GM12878 (cell line): ENCODE data around the gene AP3B2. TPM values are rescaled to one million over a fixed set of nuclear protein-coding genes. Genes with fewer than 3 reads are reported as not detected.

Source experiments
- HDGF ChIP-seq: fragments of 450-650 bp; IDR thresholded peaks from 2 replicates; pipeline ENCODE4 v1.6.1; 2016; ENCODE audit warnings: antibody characterized with exemption
- polyA plus RNA-seq, 11 experiments: library from polyadenylated mRNA; depleted of rRNA in 4 of 11; unstranded in 6 of 11; stranded (reverse) in 5 of 11; fragments of >200 nt; fragmentation: Nextera tagmentation in 4 of 11; fragmentation: Illumina TruSeq in 1 of 11; extraction: Ambion mirVana in 4 of 11; extraction: Trizol in 1 of 11; gene quantifications; 1 replicate in 1 of 11; 2 replicates in 10 of 11; pipeline versions ENCODE4 v1.2.1 to v1.2.3, GENCODE V29; 2011 to 2016; ENCODE audit warnings: inconsistent platforms in 2 of 11, missing spikeins in 2 of 11, low read depth in 1 of 11
- total RNA-seq, 4 experiments: library from RNA; depleted of rRNA in 3 of 4; stranded (reverse); fragments of >200 nt in 3 of 4; fragmentation: Illumina TruSeq in 1 of 4; extraction: Trizol in 1 of 4; gene quantifications; 2 replicates each; pipeline versions ENCODE4 v1.2.1 to v1.2.3, GENCODE V29; 2013 to 2021
- TF ChIP-seq, protein P1 (sequence below): IDR thresholded peaks from 2 replicates; pipeline ENCODE4 v1.6.1; 2012; ENCODE audit warnings: low read length, inconsistent platforms
- TF ChIP-seq, protein P2 (sequence below): IDR thresholded peaks from 2 replicates; pipeline ENCODE4 v1.6.1; 2011; ENCODE audit warnings: borderline replicate concordance, low read depth, mild to moderate bottlenecking, moderate library complexity, mixed read lengths, low read length; ENCODE audit not compliant: insufficient read depth; ENCODE audit errors: extremely low read length
- TF ChIP-seq, protein P3 (sequence below): IDR thresholded peaks from 2 replicates; pipeline ENCODE4 v1.6.1; 2012; ENCODE audit warnings: low read depth, low read length, improper control_type of control experiment
- TF ChIP-seq, protein P4 (sequence below): IDR thresholded peaks from 2 replicates; pipeline ENCODE4 v1.6.1; 2012; ENCODE audit warnings: improper control_type of control experiment, low read depth, low read length; ENCODE audit not compliant: insufficient replicate concordance

Gene AP3B2
- total and polyA plus RNA-seq, 10 of the 15 experiments (the other 5 are each of a cell fraction or from before 2014, with no cell fraction given), result not detected

DNA sequence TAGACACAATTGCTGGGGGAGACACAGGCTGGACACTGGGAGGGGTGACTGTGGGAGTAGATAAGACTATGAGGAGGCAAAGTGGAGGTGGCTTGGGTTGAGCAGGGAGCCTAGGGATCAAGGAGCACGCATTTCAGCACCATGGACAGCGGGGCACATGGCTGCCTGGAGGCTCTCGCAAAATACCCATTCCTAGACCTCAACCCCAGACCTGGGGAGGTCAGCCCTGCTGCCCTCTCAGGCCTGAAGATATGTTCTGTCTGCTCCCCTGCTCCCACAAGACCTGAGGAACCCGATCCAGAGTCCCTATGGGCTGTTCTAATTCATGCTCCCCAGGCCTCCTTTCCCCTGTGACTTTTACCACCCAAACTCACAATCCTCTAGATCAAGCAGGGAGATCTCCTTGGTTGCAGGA, 46.5 kb downstream of the AP3B2 start (continued):
- TF ChIP-seq HDGF, result no peak
- TF ChIP-seq, protein P1, sequence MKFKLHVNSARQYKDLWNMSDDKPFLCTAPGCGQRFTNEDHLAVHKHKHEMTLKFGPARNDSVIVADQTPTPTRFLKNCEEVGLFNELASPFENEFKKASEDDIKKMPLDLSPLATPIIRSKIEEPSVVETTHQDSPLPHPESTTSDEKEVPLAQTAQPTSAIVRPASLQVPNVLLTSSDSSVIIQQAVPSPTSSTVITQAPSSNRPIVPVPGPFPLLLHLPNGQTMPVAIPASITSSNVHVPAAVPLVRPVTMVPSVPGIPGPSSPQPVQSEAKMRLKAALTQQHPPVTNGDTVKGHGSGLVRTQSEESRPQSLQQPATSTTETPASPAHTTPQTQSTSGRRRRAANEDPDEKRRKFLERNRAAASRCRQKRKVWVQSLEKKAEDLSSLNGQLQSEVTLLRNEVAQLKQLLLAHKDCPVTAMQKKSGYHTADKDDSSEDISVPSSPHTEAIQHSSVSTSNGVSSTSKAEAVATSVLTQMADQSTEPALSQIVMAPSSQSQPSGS, result no peak
- TF ChIP-seq, protein P2, sequence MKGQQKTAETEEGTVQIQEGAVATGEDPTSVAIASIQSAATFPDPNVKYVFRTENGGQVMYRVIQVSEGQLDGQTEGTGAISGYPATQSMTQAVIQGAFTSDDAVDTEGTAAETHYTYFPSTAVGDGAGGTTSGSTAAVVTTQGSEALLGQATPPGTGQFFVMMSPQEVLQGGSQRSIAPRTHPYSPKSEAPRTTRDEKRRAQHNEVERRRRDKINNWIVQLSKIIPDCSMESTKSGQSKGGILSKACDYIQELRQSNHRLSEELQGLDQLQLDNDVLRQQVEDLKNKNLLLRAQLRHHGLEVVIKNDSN, result peak; percentile 17
- TF ChIP-seq, protein P3, sequence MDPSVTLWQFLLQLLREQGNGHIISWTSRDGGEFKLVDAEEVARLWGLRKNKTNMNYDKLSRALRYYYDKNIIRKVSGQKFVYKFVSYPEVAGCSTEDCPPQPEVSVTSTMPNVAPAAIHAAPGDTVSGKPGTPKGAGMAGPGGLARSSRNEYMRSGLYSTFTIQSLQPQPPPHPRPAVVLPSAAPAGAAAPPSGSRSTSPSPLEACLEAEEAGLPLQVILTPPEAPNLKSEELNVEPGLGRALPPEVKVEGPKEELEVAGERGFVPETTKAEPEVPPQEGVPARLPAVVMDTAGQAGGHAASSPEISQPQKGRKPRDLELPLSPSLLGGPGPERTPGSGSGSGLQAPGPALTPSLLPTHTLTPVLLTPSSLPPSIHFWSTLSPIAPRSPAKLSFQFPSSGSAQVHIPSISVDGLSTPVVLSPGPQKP, result no peak
- TF ChIP-seq, protein P4, sequence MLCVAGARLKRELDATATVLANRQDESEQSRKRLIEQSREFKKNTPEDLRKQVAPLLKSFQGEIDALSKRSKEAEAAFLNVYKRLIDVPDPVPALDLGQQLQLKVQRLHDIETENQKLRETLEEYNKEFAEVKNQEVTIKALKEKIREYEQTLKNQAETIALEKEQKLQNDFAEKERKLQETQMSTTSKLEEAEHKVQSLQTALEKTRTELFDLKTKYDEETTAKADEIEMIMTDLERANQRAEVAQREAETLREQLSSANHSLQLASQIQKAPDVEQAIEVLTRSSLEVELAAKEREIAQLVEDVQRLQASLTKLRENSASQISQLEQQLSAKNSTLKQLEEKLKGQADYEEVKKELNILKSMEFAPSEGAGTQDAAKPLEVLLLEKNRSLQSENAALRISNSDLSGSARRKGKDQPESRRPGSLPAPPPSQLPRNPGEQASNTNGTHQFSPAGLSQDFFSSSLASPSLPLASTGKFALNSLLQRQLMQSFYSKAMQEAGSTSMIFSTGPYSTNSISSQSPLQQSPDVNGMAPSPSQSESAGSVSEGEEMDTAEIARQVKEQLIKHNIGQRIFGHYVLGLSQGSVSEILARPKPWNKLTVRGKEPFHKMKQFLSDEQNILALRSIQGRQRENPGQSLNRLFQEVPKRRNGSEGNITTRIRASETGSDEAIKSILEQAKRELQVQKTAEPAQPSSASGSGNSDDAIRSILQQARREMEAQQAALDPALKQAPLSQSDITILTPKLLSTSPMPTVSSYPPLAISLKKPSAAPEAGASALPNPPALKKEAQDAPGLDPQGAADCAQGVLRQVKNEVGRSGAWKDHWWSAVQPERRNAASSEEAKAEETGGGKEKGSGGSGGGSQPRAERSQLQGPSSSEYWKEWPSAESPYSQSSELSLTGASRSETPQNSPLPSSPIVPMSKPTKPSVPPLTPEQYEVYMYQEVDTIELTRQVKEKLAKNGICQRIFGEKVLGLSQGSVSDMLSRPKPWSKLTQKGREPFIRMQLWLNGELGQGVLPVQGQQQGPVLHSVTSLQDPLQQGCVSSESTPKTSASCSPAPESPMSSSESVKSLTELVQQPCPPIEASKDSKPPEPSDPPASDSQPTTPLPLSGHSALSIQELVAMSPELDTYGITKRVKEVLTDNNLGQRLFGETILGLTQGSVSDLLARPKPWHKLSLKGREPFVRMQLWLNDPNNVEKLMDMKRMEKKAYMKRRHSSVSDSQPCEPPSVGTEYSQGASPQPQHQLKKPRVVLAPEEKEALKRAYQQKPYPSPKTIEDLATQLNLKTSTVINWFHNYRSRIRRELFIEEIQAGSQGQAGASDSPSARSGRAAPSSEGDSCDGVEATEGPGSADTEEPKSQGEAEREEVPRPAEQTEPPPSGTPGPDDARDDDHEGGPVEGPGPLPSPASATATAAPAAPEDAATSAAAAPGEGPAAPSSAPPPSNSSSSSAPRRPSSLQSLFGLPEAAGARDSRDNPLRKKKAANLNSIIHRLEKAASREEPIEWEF, result no peak
